Body of pancreas (tissue), 4 donors: ENCODE data around the gene DAB2.

Experiments used
- CTCF ChIP-seq, 7 experiments: fragments of 450-650 bp in 4 of 7; fragments of 200-600 bp in 3 of 7; sonication (generic) in 3 of 7; IDR thresholded peaks; one replicate each; pipeline ENCODE4 v1.5.1; 2016 to 2019; ENCODE audit warnings: antibody characterized with exemption in 7 of 7
- POLR2A ChIP-seq, 3 donors: fragments of 450-650 bp; IDR thresholded peaks; one replicate each; pipeline ENCODE4 v1.6.1; 2016; ENCODE audit warnings: antibody characterized with exemption in 3 of 3, mild to moderate bottlenecking in 2 of 3

- no peak for TF ChIP-seq CTCF (IDR thresholded peaks at IDR 0.05)
- TF ChIP-seq POLR2A (IDR thresholded peaks at IDR 0.05), result no peak
These were observed 26.6 kb upstream of the DAB2 start for GRCh38 chr5:39451276-39451941.
